K562 (cell line): ENCODE data around the gene CEP295NL. TPM values are rescaled to one million over a fixed set of nuclear protein-coding genes. Genes with fewer than 3 reads are reported as not detected.
"Not testable (repeated sequence)": the region's sequence is repeated elsewhere in the genome, so short reads cannot be mapped to it uniquely, and the experiment has no call there.

Experiments
- ATAC-seq: fragments of 200-7000 bp; cut with Tn5 transposase; 3 replicates; pipeline ENCODE4 v1.9.1; 2020; ENCODE audit warnings: moderate library complexity
- BruUV-seq: library from RNA; stranded (reverse); fragments of 400-500 nt; replicated peaks from 2 replicates; lab custom pipeline; 2021; lab: Mats Ljungman, UMichigan
- CTCF ChIA-PET: fragments of 300-600 bp; formaldehyde crosslinking; extraction: SDS; loops from one replicate; lab custom pipeline; 2021; ENCODE audit warnings: low intra/inter-chr PET ratio; lab: Yijun Ruan, JAX
- POLR2A ChIA-PET: fragments of 300-600, 350-650 bp; sonication (Branson Sonifier 250); formaldehyde crosslinking; extraction: SDS; loops from one replicate; lab custom pipeline; 2021; ENCODE audit warnings: antibody characterized with exemption, inconsistent platforms; lab: Yijun Ruan, JAX
- DNase-seq, 4 experiments: peaks; one replicate each; pipeline versions ENCODE4 v3.0.0 to v3.0.0-alpha.2; 2011 to 2018; ENCODE audit warnings: low spot score in 3 of 4, mixed read lengths in 3 of 4; ENCODE audit errors: extremely low read depth in 1 of 4
- FAIRE-seq: peaks from 2 replicates; lab custom pipeline; 2011; peaks lifted over from hg19 to GRCh38; lab: Jason Lieb, UNC
- H2AFZ ChIP-seq: 2 replicates; pipeline ENCODE4 v1.6.0; 2011; ENCODE audit warnings: low read depth, low read length, control low read depth, inconsistent platforms
- H3K27ac ChIP-seq: fragments of 200-600 bp; 3 replicates; pipeline ENCODE4 v1.8.0; 2011; ENCODE audit warnings: low read depth, mild to moderate bottlenecking, control low read depth, inconsistent platforms, low read length, moderate library complexity, mixed read lengths; ENCODE audit errors: extremely low read depth
- H3K27me3 ChIP-seq, 2 experiments: fragments of 300-600 bp in 1 of 2; 2 replicates in 1 of 2; 3 replicates in 1 of 2; pipeline versions ENCODE4 v1.6.0 to v1.8.0; 2011; ENCODE audit warnings: inconsistent platforms in 2 of 2, low read length in 2 of 2, mild to moderate bottlenecking in 1 of 2, mixed read lengths in 1 of 2, moderate library complexity in 1 of 2; ENCODE audit not compliant: control insufficient read depth in 2 of 2, insufficient read depth in 2 of 2
- H3K36me3 ChIP-seq: fragments of 300-600 bp; 3 replicates; pipeline ENCODE4 v1.8.0; 2011; ENCODE audit warnings: mild to moderate bottlenecking, low read length, inconsistent platforms; ENCODE audit not compliant: control insufficient read depth, insufficient read depth
- H3K4me1 ChIP-seq, 2 experiments: fragments of 200-600 bp in 1 of 2; replicated peaks in 1 of 2; 2 replicates in 1 of 2; 3 replicates in 1 of 2; pipeline versions ENCODE4 v1.5.1 to v1.8.0; 2011; ENCODE audit warnings: inconsistent platforms in 2 of 2, low read length in 2 of 2, mild to moderate bottlenecking in 1 of 2, mixed read lengths in 1 of 2, moderate library complexity in 1 of 2; ENCODE audit not compliant: control insufficient read depth in 2 of 2, insufficient read depth in 2 of 2
- H3K4me2 ChIP-seq: 2 replicates; pipeline ENCODE4 v1.6.1; 2011; ENCODE audit warnings: low read length, control low read depth, inconsistent platforms, mixed read lengths; ENCODE audit not compliant: insufficient read depth
- H3K4me3 ChIP-seq: fragments of 200-600 bp; sonication (generic), shearing (Covaris generic); 2 replicates; pipeline ENCODE4 v1.5.1; 2016; ENCODE audit warnings: control low read depth, inconsistent platforms
- H3K79me2 ChIP-seq: fragments of 200-600 bp; 3 replicates; pipeline ENCODE4 v1.8.0; 2011; ENCODE audit warnings: low read length, inconsistent platforms; ENCODE audit not compliant: control insufficient read depth, insufficient read depth
- H3K9ac ChIP-seq, 2 experiments: 2 replicates each; pipeline versions ENCODE4 v1.6.0 to v1.6.1; 2011; ENCODE audit warnings: low read depth in 2 of 2, low read length in 2 of 2, control low read depth in 1 of 2, inconsistent platforms in 1 of 2, mild to moderate bottlenecking in 1 of 2, mixed read lengths in 1 of 2; ENCODE audit not compliant: insufficient read depth in 1 of 2
- H3K9me1 ChIP-seq: one replicate; pipeline ENCODE4 v1.6.0; 2011; ENCODE audit warnings: inconsistent platforms, mild to moderate bottlenecking, low read length, moderate library complexity; ENCODE audit not compliant: control insufficient read depth, insufficient read depth
- H3K9me3 ChIP-seq: replicated peaks from 2 replicates; pipeline ENCODE4 v1.5.1; 2011; ENCODE audit warnings: low read depth, low read length, inconsistent platforms; ENCODE audit not compliant: control insufficient read depth, insufficient read depth
- H4K20me1 ChIP-seq: replicated peaks from 2 replicates; pipeline ENCODE4 v1.6.1; 2011; ENCODE audit warnings: low read length, inconsistent platforms, mixed read lengths; ENCODE audit not compliant: control insufficient read depth, insufficient read depth
- ESRRB ChIP-seq: fragments of 250-450 bp; sonication (Bioruptor Pico); IDR thresholded peaks from 2 replicates; pipeline ENCODE4 v1.5.0; 2020; ENCODE audit warnings: mild to moderate bottlenecking, moderate library complexity, borderline replicate concordance
- NFIC ChIP-seq: fragments of 450-650 bp; IDR thresholded peaks from 2 replicates; pipeline ENCODE4 v1.6.1; 2017; ENCODE audit warnings: mild to moderate bottlenecking, inconsistent platforms
- NR4A1 ChIP-seq, 2 experiments: fragments of 250-450 bp in 1 of 2; fragments of 450-650 bp in 1 of 2; sonication (Bioruptor Pico) in 1 of 2; IDR thresholded peaks; 2 replicates each; pipeline versions ENCODE4 v1.4.0 to v1.6.1; 2016 to 2020; ENCODE audit warnings: mild to moderate bottlenecking in 2 of 2, missing compliant biosample characterization in 1 of 2, missing genetic modification characterization in 1 of 2, moderate library complexity in 1 of 2
- TAF15 ChIP-seq: fragments of 200-400 bp; formaldehyde crosslinking; IDR thresholded peaks from 2 replicates; pipeline ENCODE4 v1.6.1; 2017; ENCODE audit warnings: mild to moderate bottlenecking, low read depth, low read length, moderate library complexity
- XRCC4 ChIP-seq: IDR thresholded peaks from one replicate; pipeline ENCODE4 v1.6.1; 2011; ENCODE audit not compliant: insufficient read depth, insufficient read length; ENCODE audit errors: extremely low read depth
- WGBS: fragments of 100-300 bp; shearing (Covaris generic); methylation state at CpG from one replicate; pipeline ENCODE4 v1.1.6; 2016; ENCODE audit warnings: low coverage, mixed read lengths; ENCODE audit not compliant: insufficient coverage; ENCODE audit errors: missing lambda C conversion rate; 5-methylcytosine and 5-hydroxymethylcytosine counted together
- in situ Hi-C: fragments of 300-500 bp; cut with MboI; formaldehyde crosslinking; loops from 4 replicates; pipeline ENCODE4 v1.15.0; 2018; ENCODE audit warnings: inconsistent platforms, mixed read lengths
- intact Hi-C: fragments of 100-400 bp; cut with micrococcal nuclease; formaldehyde crosslinking; loops from 2 replicates; pipeline ENCODE4 v1.14.2; 2022
- polyA plus RNA-seq, 8 experiments: library from polyadenylated mRNA; depleted of rRNA in 4 of 8; stranded (reverse) in 5 of 8; unstranded in 3 of 8; fragments of >200 nt; fragmentation: Nextera tagmentation in 2 of 8; fragmentation: Illumina TruSeq in 1 of 8; extraction: Ambion mirVana in 2 of 8; extraction: Trizol in 1 of 8; gene quantifications; 2 replicates each; pipeline versions ENCODE4 v1.2.1 to v1.2.3, GENCODE V29; 2011 to 2014; ENCODE audit warnings: inconsistent platforms in 1 of 8, missing spikeins in 1 of 8
- total RNA-seq, 7 experiments: library from RNA; depleted of rRNA in 6 of 7; stranded (reverse); fragments of >200 nt in 6 of 7; fragmentation: Illumina TruSeq in 2 of 7; extraction: Trizol in 2 of 7; gene quantifications; 2 replicates each; pipeline versions ENCODE4 v1.2.1 to v1.2.3, GENCODE V29; 2011 to 2021; ENCODE audit warnings: low replicate concordance in 1 of 7
- TF ChIP-seq, protein P1 (sequence below): IDR thresholded peaks from 2 replicates; pipeline ENCODE4 v1.6.1; 2011; ENCODE audit not compliant: insufficient read length; ENCODE audit errors: extremely low read depth

The CEP295NL gene
- total and polyA plus RNA-seq, 9 of the 15 experiments (the other 6 are each of a cell fraction or from before 2014, with no cell fraction given), result not detected

DNA sequence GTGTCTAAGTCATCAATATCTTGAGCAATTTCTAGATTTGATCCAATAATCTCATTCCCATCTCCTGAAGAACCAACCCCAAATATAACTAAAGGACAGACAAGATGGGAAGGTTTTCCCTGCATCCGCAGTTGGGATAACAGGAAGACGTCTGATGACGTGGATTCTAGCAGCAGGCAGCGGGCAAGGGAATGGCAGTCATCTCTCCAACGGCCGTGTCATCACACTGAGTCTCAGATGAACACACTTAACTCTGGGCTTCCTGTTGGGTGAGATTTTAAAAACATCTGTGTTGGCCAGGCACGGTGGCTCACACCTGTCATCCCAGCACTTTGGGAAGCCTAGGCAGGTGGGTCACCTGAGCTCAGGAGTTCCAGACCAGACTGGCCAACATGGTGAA is 43.1 kb upstream of the CEP295NL start:
- BruUV-seq, result no TSS peak
- Histone ChIP-seq H3K9me1 (no peaks in the 10 kb centered on the region), H3K27ac (no peak overlapping the region), H3K27me3 (peaks cover 28 to 67% of the 10 kb centered on the region in 2 experiments), H3K9me3 (no peaks in the 10 kb centered on the region), H3K4me3 (no peak overlapping the region), H3K9ac (no peak overlapping the region), H3K79me2 (no peaks in the 10 kb centered on the region), H3K4me2 (no peak overlapping the region), H3K36me3 (no peaks in the 10 kb centered on the region), H2AFZ (no peak overlapping the region), H3K4me1 (no peaks in the 10 kb centered on the region), H4K20me1 (no peaks in the 10 kb centered on the region; the same call in 1 of the 2 replicates)
- TF ChIP-seq, protein P1, sequence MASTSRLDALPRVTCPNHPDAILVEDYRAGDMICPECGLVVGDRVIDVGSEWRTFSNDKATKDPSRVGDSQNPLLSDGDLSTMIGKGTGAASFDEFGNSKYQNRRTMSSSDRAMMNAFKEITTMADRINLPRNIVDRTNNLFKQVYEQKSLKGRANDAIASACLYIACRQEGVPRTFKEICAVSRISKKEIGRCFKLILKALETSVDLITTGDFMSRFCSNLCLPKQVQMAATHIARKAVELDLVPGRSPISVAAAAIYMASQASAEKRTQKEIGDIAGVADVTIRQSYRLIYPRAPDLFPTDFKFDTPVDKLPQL, result no peak
- TF ChIP-seq TAF15 (no peak), NFIC (no peak), XRCC4 (no peak), NR4A1 (CRISPR knock-in tag; IDR thresholded peaks at IDR 0.05) (no peak), NR4A1 (tag; IDR thresholded peaks at IDR 0.05) (no peak), ESRRB (CRISPR knock-in tag) (no peak)
- in situ Hi-C loops, result no loop called here
- DNase-seq, result no peak
- no peak for ATAC-seq
- intact Hi-C loops, result no loop called here
- FAIRE-seq, result no peak
- POLR2A ChIA-PET, result no interaction called here
- CTCF ChIA-PET, result no interaction called here
- WGBS, result 1% methylated on average over 7 of the region's 7 CpGs

GRCh38 chr17:78945455-78945854 is 42.5 kb upstream of the CEP295NL start:
- H3K36me3 ChIP-seq, H3K4me3 ChIP-seq, H3K9ac ChIP-seq, BruUV-seq, intact Hi-C loops, H3K4me2 ChIP-seq, DNase-seq, H3K79me2 ChIP-seq, ATAC-seq, FAIRE-seq, H4K20me1 ChIP-seq, H3K9me1 ChIP-seq, CTCF ChIA-PET, H3K9me3 ChIP-seq, H3K4me1 ChIP-seq, H2AFZ ChIP-seq, H3K27ac ChIP-seq, in situ Hi-C loops: not testable (repeated sequence)
- 3% methylated on average over 10 of the region's 12 CpGs for WGBS
- peaks cover 27 to 66% of the 10 kb centered on the region in 2 experiments for H3K27me3 ChIP-seq
- POLR2A ChIA-PET, result interaction anchor here (0.6 to 0.7 kb wide), 2 partner anchors 9 to 723 kb away, joined by 3 read pairs; no protein-coding TSS in a partner anchor
